GM23248 (cell line): ENCODE data around the gene NOL3.

Source experiments
- EZH2 ChIP-seq: fragments of 200-600 bp; sonication (generic); IDR thresholded peaks from 2 replicates; pipeline ENCODE4 v1.6.1; 2018; ENCODE audit warnings: antibody characterized with exemption, mild to moderate bottlenecking; ENCODE audit not compliant: insufficient read depth, poor library complexity, severe bottlenecking
- EZH2phosphoT487 ChIP-seq: fragments of 200-600 bp; sonication (generic); IDR thresholded peaks from 2 replicates; pipeline ENCODE4 v1.6.1; 2018; ENCODE audit warnings: antibody characterized with exemption, moderate library complexity, mild to moderate bottlenecking, low read depth; ENCODE audit not compliant: insufficient read depth

- TF ChIP-seq EZH2 (no peak), EZH2phosphoT487 (no peak)
Measured at GRCh38 chr16:67146523-67147357, 23.6 kb upstream of the NOL3 start.
